Transverse colon (tissue), 4 donors: Measurements from ENCODE around the gene SMAD7.

Experiments used
- EP300 ChIP-seq: sonication (generic); formaldehyde crosslinking; IDR thresholded peaks from one replicate; pipeline ENCODE4 v1.6.1; 2017; ENCODE audit warnings: antibody characterized with exemption, low read depth
- POLR2A ChIP-seq: fragments of 450-650 bp; IDR thresholded peaks from one replicate; pipeline ENCODE4 v1.6.1; 2016; ENCODE audit warnings: antibody characterized with exemption, mild to moderate bottlenecking, moderate library complexity
- POLR2AphosphoS5 ChIP-seq, 3 donors: sonication (generic); formaldehyde crosslinking; IDR thresholded peaks; one replicate each; pipeline ENCODE4 v1.6.1; 2016; ENCODE audit warnings: antibody characterized with exemption in 3 of 3
- TF ChIP-seq, protein P1 (sequence below), 5 experiments: fragments of 200-600 bp in 3 of 5; fragments of 450-650 bp in 2 of 5; sonication (generic) in 3 of 5; IDR thresholded peaks; 1 replicate in 2 of 5; 2 replicates in 3 of 5; pipeline ENCODE4 v1.5.1; 2016 to 2017; ENCODE audit warnings: antibody characterized with exemption in 5 of 5, inconsistent platforms in 3 of 5, mild to moderate bottlenecking in 2 of 5, moderate library complexity in 1 of 5

DNA sequence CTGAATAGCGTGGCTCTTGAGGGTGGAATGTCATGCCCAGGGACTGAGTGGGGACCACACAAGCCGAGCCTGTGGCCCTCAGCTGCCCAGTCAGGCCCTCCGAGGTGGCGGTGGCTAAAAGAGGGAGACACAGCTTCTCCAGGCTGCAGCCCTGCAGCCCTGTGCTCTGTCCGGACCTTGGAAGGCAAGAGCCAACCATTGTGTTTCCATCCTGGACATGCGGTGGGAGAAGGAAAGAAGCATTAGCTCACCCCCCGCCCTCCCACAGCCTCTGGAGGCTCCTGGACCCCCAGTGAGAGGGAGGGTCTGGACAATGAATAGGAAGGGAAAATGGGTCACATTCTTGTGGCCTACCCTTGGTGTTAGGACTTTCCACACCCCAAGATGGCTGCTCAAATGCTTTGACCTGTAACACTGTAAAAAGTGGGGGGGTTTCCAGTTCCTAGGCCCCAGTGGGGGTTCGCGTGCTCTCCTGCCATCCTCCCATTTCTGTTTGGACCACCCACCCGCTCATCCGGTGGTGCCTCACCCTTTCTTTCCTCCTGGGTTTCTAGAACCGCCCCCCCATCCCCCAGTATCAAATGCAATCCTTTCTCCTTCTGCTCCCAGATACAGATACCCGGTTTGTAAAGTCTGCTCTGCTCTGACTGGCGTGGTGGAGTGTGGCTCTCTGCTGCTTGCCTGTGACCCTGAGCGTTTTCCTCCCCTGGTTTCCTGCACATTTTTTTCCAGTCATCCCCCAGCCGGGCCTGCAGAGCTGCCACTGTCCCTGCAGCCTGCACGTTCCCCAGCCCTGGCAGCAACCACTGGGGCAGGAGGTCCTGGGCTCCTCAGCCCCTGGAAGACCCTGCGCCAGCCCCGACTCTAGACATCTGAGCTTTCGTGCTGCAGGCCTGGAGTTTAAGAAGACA lies 36.3 kb upstream of the SMAD7 start:
- TF ChIP-seq POLR2AphosphoS5 (IDR thresholded peaks at IDR 0.05): no peak
- TF ChIP-seq, protein P1, sequence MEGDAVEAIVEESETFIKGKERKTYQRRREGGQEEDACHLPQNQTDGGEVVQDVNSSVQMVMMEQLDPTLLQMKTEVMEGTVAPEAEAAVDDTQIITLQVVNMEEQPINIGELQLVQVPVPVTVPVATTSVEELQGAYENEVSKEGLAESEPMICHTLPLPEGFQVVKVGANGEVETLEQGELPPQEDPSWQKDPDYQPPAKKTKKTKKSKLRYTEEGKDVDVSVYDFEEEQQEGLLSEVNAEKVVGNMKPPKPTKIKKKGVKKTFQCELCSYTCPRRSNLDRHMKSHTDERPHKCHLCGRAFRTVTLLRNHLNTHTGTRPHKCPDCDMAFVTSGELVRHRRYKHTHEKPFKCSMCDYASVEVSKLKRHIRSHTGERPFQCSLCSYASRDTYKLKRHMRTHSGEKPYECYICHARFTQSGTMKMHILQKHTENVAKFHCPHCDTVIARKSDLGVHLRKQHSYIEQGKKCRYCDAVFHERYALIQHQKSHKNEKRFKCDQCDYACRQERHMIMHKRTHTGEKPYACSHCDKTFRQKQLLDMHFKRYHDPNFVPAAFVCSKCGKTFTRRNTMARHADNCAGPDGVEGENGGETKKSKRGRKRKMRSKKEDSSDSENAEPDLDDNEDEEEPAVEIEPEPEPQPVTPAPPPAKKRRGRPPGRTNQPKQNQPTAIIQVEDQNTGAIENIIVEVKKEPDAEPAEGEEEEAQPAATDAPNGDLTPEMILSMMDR (IDR thresholded peaks at IDR 0.05): no peak
- TF ChIP-seq POLR2A: no peak
- no peak for TF ChIP-seq EP300
